Endothelial cell of hepatic sinusoid (primary cell): ENCODE results near the gene ZNF426.

Experiments
- in situ Hi-C: cut with HindIII; loops from 2 replicates; pipeline ENCODE4 v1.10.0; 2017; ENCODE audit warnings: low sequenced_read_pairs

The ZNF426 gene

DNA sequence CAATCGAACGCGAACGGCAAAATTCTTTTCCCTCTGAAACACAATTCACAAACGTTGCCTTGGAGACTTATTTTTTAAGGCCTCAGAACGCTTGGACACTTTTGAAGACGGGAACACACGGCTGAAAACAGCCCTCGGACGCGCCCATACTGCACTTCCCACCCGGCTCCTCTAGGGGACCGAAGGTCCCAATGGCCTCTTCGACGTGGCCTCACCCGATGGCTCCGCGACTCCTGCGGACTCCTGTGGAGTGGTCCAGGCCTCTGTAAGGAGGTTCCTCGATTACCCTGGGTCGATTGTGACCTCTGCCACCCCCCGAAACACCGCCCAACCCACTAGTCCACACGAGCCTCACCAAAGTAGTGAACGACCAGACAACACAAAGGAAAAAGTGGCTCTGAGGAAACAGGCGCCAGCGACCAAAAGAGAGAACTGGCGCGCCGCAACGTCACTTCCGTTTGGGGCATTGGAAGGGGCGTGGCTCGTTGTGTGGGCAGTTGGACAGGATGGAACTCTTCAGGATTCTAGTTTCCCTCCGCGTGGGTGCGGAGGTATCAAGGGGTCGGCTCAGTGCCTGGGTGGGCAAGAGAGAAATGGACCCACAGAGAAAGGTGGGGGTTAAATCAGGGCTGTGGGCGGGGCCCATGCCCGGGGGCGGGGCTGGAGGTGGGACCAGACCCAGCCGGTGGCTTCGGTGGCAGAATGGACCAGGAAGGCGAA lies 40.1 kb downstream of the ZNF426 start, which contains the start of gene ZNF560:
Gene ZNF560 (minus strand): TSS at position 434 of the 720 bp plus-strand sequence. CDS start 23,303 bp downstream, outside the sequence.
- in situ Hi-C loops: no loop called here

DNA sequence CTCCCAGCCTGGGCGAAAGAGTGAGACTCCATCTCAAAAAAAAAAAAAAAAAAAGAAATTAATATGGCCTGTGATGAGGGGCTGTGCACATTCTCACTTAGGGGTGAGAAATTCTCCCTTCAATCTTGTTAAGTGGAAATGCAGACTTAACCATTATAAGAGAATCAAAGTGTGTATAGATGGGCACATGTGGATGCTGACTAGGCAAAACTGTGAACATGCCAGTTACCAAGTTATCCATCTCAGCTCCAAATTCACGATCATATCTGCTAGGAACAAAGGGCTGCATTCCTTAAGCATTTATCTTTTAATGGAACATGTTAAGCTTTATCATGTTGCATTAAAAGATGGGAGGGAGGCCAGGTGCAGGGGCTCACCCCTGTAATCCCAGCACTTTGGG lies 44.3 kb downstream of the ZNF426 start:
- in situ Hi-C loops: no loop called here

DNA sequence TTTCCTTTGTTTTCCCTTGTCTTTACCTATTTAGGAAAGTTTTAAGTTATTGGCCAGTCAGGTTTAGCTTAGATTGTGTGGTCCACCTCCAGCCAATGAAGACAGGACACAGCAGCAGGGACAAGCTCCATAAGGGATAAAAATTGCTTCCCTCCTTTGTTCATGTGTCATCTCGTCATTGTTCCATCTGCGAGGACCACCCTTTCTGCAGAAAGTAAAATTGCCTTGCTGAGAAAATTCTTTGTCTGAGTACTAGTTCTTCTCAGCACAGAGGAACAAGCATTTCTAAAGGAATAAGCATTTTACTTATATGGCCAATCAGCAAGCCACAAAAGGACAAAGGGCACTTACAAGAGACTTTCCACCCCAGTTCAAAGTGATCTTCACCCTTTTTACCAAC lies 51.4 kb downstream of the ZNF426 start:
- in situ Hi-C loops: no loop called here

DNA sequence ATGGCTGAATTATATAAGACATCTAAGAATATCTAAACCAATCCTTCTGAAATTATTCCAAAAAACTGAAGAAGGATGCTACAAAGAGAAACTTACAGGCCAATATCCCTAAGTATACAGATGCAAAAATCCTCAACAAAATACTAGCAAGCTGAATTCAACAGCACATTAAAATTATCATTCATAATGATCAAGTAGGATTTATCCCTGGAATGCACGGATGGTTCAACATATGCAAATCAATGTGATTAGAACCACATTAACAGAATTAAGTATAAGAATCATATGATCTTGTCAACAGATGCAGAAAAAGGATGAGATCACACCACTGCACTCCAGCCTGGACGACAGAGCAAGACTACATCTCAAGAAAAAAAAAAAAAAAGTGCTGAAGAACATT lies 53.3 kb downstream of the ZNF426 start:
- in situ Hi-C loops: no loop called here

DNA sequence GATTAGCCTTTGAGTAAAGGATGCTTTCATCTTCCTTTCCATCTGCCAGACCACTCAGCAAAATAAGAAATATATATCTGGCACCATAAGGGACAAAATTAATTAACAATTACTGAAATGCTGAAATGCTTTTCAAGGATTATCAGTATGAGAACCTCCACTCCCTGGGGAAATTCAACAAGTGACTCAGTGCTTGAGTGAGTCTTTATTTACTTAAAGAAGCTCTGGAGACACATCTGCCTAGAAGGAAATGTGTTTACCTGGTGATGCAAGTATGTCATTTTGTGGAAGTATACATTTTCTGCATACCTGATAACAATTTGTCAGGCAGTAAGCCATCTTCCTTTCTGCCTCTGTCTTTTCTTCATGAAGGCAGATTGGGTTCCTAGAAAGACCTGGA lies 63.5 kb downstream of the ZNF426 start:
- in situ Hi-C loops: no loop called here
